Kidney tubule cell (primary cell): ENCODE data around the gene PTPRJ.

Experiments used
- DNase-seq: peaks from one replicate; pipeline ENCODE4 v3.0.0-alpha.2; 2018; ENCODE audit warnings: low spot score

The PTPRJ gene

GRCh38 chr11:48094643-48095339, 114.4 kb downstream of the PTPRJ start:
- no peak for DNase-seq

GRCh38 chr11:48095779-48096470, 115.6 kb downstream of the PTPRJ start:
- DNase-seq: no peak

GRCh38 chr11:48096588-48097525, 116.5 kb downstream of the PTPRJ start:
- DNase-seq: peak; percentile 52

- DNase-seq: no peak
These were observed 117.7 kb downstream of the PTPRJ start for GRCh38 chr11:48098024-48098423.

- DNase-seq: no peak
These were observed 119.6 kb downstream of the PTPRJ start for GRCh38 chr11:48099916-48100446.

GRCh38 chr11:48101044-48101733, 120.8 kb downstream of the PTPRJ start:
- peak; percentile 54 for DNase-seq

GRCh38 chr11:48101958-48102357, 121.6 kb downstream of the PTPRJ start:
- DNase-seq: no peak

- DNase-seq: peak; percentile 81
These were observed 123.5 kb downstream of the PTPRJ start for GRCh38 chr11:48103621-48104567.

GRCh38 chr11:48104568-48104924, 124.2 kb downstream of the PTPRJ start:
- DNase-seq: no peak

GRCh38 chr11:48105096-48105990, 125.0 kb downstream of the PTPRJ start:
- DNase-seq: no peak

GRCh38 chr11:48106166-48106565, 125.8 kb downstream of the PTPRJ start:
- DNase-seq: no peak

GRCh38 chr11:48107188-48107704, 126.9 kb downstream of the PTPRJ start:
- peak; percentile 93 for DNase-seq

GRCh38 chr11:48108231-48109045, 128.1 kb downstream of the PTPRJ start:
- DNase-seq: no peak

- DNase-seq: peak; percentile 78
These were observed 128.8 kb downstream of the PTPRJ start for GRCh38 chr11:48109046-48109666.

- no peak for DNase-seq
These were observed 130.1 kb downstream of the PTPRJ start for GRCh38 chr11:48110509-48110766.

- peak; percentile 79 for DNase-seq
These were observed 131.5 kb downstream of the PTPRJ start for GRCh38 chr11:48111891-48112290.

GRCh38 chr11:48114740-48115139, 134.4 kb downstream of the PTPRJ start:
- DNase-seq: no peak
